K562 (cell line): Measurements from ENCODE around the gene RBM15. TPM values are rescaled to one million over a fixed set of nuclear protein-coding genes. Genes with fewer than 3 reads are reported as not detected.
A peak's percentile ranks its signal among the peaks of the same experiment; 100 is the strongest.

Experiments used
- AFF4 ChIP-seq: sonication (generic); formaldehyde crosslinking; IDR thresholded peaks from 2 replicates; pipeline ENCODE4 v1.8.0; 2023; ENCODE audit warnings: mild to moderate bottlenecking, missing genetic modification reagents
- DIDO1 ChIP-seq: fragments of 450-650 bp; IDR thresholded peaks from 2 replicates; pipeline ENCODE4 v1.6.1; 2016; ENCODE audit warnings: low read depth, missing biosample characterization, missing genetic modification characterization
- ETV1 ChIP-seq: fragments of 450-650 bp; conservative IDR thresholded peaks from 2 replicates; pipeline ENCODE4 v1.6.1; 2016; ENCODE audit warnings: missing genetic modification characterization, control low read depth, low read depth, missing compliant biosample characterization
- KAT2B ChIP-seq: IDR thresholded peaks from one replicate; pipeline ENCODE4 v1.6.1; 2012; ENCODE audit warnings: low read depth, mild to moderate bottlenecking, control low read depth, inconsistent platforms, low read length, moderate library complexity
- MAZ ChIP-seq, 2 experiments: fragments of 450-650 bp in 1 of 2; sonication (generic) in 1 of 2; formaldehyde crosslinking; IDR thresholded peaks in 1 of 2; conservative IDR thresholded peaks in 1 of 2; 2 replicates each; pipeline versions ENCODE4 v1.4.0 to v1.5.0; 2020; ENCODE audit warnings: mild to moderate bottlenecking in 1 of 2, missing genetic modification reagents in 1 of 2
- PHF20 ChIP-seq: fragments of 450-650 bp; IDR thresholded peaks from 2 replicates; pipeline ENCODE4 v1.6.1; 2018; ENCODE audit not compliant: partially characterized antibody
- RCOR1 ChIP-seq, 2 experiments: IDR thresholded peaks; 2 replicates each; pipeline ENCODE4 v1.6.1; 2012; ENCODE audit warnings: low read depth in 2 of 2, low read length in 2 of 2, borderline replicate concordance in 1 of 2, improper control_type of control experiment in 1 of 2
- SMARCC2 ChIP-seq: fragments of 450-650 bp; IDR thresholded peaks from 2 replicates; pipeline ENCODE4 v1.6.1; 2017; ENCODE audit warnings: antibody characterized with exemption, moderate library complexity, mild to moderate bottlenecking, low read depth
- ZBTB1 ChIP-seq: sonication (generic); formaldehyde crosslinking; IDR thresholded peaks from 2 replicates; pipeline ENCODE4 v1.8.1; 2023; ENCODE audit warnings: missing genetic modification reagents, low read depth, mild to moderate bottlenecking, borderline replicate concordance
- ZNF280B ChIP-seq: fragments of 250-450 bp; sonication (Bioruptor Pico); IDR thresholded peaks from 2 replicates; pipeline ENCODE4 v1.5.1; 2021; ENCODE audit warnings: mild to moderate bottlenecking
- polyA plus RNA-seq, 8 experiments: library from polyadenylated mRNA; depleted of rRNA in 4 of 8; stranded (reverse) in 5 of 8; unstranded in 3 of 8; fragments of >200 nt; fragmentation: Nextera tagmentation in 2 of 8; fragmentation: Illumina TruSeq in 1 of 8; extraction: Ambion mirVana in 2 of 8; extraction: Trizol in 1 of 8; gene quantifications; 2 replicates each; pipeline versions ENCODE4 v1.2.1 to v1.2.3, GENCODE V29; 2011 to 2014; ENCODE audit warnings: inconsistent platforms in 1 of 8, missing spikeins in 1 of 8
- total RNA-seq, 7 experiments: library from RNA; depleted of rRNA in 6 of 7; stranded (reverse); fragments of >200 nt in 6 of 7; fragmentation: Illumina TruSeq in 2 of 7; extraction: Trizol in 2 of 7; gene quantifications; 2 replicates each; pipeline versions ENCODE4 v1.2.1 to v1.2.3, GENCODE V29; 2011 to 2021; ENCODE audit warnings: low replicate concordance in 1 of 7

RBM15 gene
- total and polyA plus RNA-seq, 9 of the 15 experiments (the other 6 are each of a cell fraction or from before 2014, with no cell fraction given) = 2.4 to 63.4 (median 28.2) TPM

GRCh38 chr1:110341872-110342331 lies 2.7 kb downstream of the RBM15 start (continued):
- no peak for TF ChIP-seq RCOR1 (IDR thresholded peaks at IDR 0.05; ENCODE audit: borderline replicate concordance in 1 of 2, low read depth in 2 of 2, low read length in 2 of 2)
- 0 out of 2 replicates have a peak, but pooled peaks have one; percentile 44 for TF ChIP-seq ZBTB1 (CRISPR knock-in tag)
- no peak for TF ChIP-seq MAZ (CRISPR knock-in tag; conservative IDR thresholded peaks at IDR 0.05 in 1 of 2, IDR thresholded peaks at IDR 0.05 in 1 of 2)
- TF ChIP-seq ZNF280B = no peak
- TF ChIP-seq ETV1 (tag) = no peak
- no peak for TF ChIP-seq AFF4 (CRISPR knock-in tag)
- TF ChIP-seq DIDO1 (tag) = no peak
- no peak for TF ChIP-seq PHF20
- no peak for TF ChIP-seq SMARCC2
- TF ChIP-seq KAT2B = no peak
